GM23338 (cell line): ENCODE measurements around the gene SPATS2.

Source experiments
- CREB1 ChIP-seq: fragments of 250-450 bp; sonication (Bioruptor Pico); IDR thresholded peaks from 2 replicates; pipeline ENCODE4 v1.5.0; 2020; ENCODE audit warnings: low read depth, mild to moderate bottlenecking, moderate library complexity
- EZH2 ChIP-seq: fragments of 200-600 bp; sonication (generic); IDR thresholded peaks from one replicate; pipeline ENCODE4 v1.8.0; 2017; ENCODE audit warnings: antibody characterized with exemption, mild to moderate bottlenecking, low read depth; ENCODE audit not compliant: unreplicated experiment
- EZH2phosphoT487 ChIP-seq: fragments of 200-600 bp; sonication (generic); IDR thresholded peaks from one replicate; pipeline ENCODE4 v1.8.1; 2018; ENCODE audit warnings: antibody characterized with exemption; ENCODE audit not compliant: unreplicated experiment
- JUNB ChIP-seq: IDR thresholded peaks from one replicate; pipeline ENCODE4 v1.6.1; 2016; ENCODE audit warnings: antibody characterized with exemption; ENCODE audit not compliant: unreplicated experiment
- NANOG ChIP-seq: IDR thresholded peaks from 2 replicates; pipeline ENCODE4 v1.6.1; 2016; ENCODE audit warnings: antibody characterized with exemption, borderline replicate concordance
- POLR2AphosphoS5 ChIP-seq: IDR thresholded peaks from 2 replicates; pipeline ENCODE4 v1.6.1; 2016; ENCODE audit warnings: antibody characterized with exemption, low read depth
- STAT1 ChIP-seq: IDR thresholded peaks from one replicate; pipeline ENCODE4 v1.6.1; 2016; ENCODE audit warnings: antibody characterized with exemption; ENCODE audit not compliant: unreplicated experiment
- ZNF114 ChIP-seq: fragments of 250-450 bp; sonication (Bioruptor Pico); IDR thresholded peaks from 2 replicates; pipeline ENCODE4 v1.5.0; 2020; ENCODE audit warnings: mild to moderate bottlenecking, moderate library complexity
- ZNF331 ChIP-seq: fragments of 250-450 bp; sonication (Bioruptor Pico); IDR thresholded peaks from 2 replicates; pipeline ENCODE4 v1.5.0; 2020; ENCODE audit warnings: low read depth, mild to moderate bottlenecking, moderate library complexity
- TF ChIP-seq, protein P1 (sequence below), 2 experiments: fragments of 200-600 bp in 1 of 2; sonication (generic) in 1 of 2; conservative IDR thresholded peaks; 2 replicates each; pipeline versions ENCODE4 v1.5.1 to v1.6.1; 2016 to 2017; ENCODE audit warnings: antibody characterized with exemption in 2 of 2, low read depth in 2 of 2, mild to moderate bottlenecking in 2 of 2, moderate library complexity in 1 of 2
- TF ChIP-seq, protein P2 (sequence below): fragments of 250-450 bp; sonication (Bioruptor Pico); IDR thresholded peaks from 2 replicates; pipeline ENCODE4 v1.5.0; 2020; ENCODE audit warnings: mild to moderate bottlenecking, moderate library complexity
- TF ChIP-seq, protein P3 (sequence below): IDR thresholded peaks from one replicate; pipeline ENCODE4 v1.6.1; 2018; ENCODE audit warnings: antibody characterized with exemption; ENCODE audit not compliant: unreplicated experiment
- TF ChIP-seq, protein P4 (sequence below): IDR thresholded peaks from 2 replicates; pipeline ENCODE4 v1.6.1; 2016; ENCODE audit warnings: antibody characterized with exemption

DNA sequence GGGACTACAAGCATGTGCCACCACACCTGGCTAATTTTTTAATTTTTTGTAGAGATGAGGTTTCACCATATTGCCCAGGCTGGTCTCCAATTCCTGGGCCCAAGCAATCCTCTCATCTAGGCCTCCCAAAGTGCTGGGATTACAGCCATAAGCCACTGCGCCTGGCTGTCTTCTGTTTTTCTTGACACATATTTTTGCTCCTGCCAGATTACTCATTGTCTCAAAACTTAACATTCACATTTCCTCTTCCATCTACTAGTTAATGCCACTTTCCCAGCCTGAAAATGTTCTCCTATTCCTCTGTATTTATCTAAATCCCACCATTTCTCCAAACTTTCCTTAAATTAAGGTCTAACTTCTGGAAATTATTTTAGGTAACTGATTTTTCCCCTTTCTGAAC is 135.3 kb downstream of the SPATS2 start:
- no peak for TF ChIP-seq POLR2AphosphoS5
- TF ChIP-seq, protein P1, sequence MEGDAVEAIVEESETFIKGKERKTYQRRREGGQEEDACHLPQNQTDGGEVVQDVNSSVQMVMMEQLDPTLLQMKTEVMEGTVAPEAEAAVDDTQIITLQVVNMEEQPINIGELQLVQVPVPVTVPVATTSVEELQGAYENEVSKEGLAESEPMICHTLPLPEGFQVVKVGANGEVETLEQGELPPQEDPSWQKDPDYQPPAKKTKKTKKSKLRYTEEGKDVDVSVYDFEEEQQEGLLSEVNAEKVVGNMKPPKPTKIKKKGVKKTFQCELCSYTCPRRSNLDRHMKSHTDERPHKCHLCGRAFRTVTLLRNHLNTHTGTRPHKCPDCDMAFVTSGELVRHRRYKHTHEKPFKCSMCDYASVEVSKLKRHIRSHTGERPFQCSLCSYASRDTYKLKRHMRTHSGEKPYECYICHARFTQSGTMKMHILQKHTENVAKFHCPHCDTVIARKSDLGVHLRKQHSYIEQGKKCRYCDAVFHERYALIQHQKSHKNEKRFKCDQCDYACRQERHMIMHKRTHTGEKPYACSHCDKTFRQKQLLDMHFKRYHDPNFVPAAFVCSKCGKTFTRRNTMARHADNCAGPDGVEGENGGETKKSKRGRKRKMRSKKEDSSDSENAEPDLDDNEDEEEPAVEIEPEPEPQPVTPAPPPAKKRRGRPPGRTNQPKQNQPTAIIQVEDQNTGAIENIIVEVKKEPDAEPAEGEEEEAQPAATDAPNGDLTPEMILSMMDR (conservative IDR thresholded peaks at IDR 0.05; ENCODE audit: low read depth in 2 of 2), result no peak
- TF ChIP-seq EZH2, result no peak
- no peak for TF ChIP-seq EZH2phosphoT487
- TF ChIP-seq, protein P2, sequence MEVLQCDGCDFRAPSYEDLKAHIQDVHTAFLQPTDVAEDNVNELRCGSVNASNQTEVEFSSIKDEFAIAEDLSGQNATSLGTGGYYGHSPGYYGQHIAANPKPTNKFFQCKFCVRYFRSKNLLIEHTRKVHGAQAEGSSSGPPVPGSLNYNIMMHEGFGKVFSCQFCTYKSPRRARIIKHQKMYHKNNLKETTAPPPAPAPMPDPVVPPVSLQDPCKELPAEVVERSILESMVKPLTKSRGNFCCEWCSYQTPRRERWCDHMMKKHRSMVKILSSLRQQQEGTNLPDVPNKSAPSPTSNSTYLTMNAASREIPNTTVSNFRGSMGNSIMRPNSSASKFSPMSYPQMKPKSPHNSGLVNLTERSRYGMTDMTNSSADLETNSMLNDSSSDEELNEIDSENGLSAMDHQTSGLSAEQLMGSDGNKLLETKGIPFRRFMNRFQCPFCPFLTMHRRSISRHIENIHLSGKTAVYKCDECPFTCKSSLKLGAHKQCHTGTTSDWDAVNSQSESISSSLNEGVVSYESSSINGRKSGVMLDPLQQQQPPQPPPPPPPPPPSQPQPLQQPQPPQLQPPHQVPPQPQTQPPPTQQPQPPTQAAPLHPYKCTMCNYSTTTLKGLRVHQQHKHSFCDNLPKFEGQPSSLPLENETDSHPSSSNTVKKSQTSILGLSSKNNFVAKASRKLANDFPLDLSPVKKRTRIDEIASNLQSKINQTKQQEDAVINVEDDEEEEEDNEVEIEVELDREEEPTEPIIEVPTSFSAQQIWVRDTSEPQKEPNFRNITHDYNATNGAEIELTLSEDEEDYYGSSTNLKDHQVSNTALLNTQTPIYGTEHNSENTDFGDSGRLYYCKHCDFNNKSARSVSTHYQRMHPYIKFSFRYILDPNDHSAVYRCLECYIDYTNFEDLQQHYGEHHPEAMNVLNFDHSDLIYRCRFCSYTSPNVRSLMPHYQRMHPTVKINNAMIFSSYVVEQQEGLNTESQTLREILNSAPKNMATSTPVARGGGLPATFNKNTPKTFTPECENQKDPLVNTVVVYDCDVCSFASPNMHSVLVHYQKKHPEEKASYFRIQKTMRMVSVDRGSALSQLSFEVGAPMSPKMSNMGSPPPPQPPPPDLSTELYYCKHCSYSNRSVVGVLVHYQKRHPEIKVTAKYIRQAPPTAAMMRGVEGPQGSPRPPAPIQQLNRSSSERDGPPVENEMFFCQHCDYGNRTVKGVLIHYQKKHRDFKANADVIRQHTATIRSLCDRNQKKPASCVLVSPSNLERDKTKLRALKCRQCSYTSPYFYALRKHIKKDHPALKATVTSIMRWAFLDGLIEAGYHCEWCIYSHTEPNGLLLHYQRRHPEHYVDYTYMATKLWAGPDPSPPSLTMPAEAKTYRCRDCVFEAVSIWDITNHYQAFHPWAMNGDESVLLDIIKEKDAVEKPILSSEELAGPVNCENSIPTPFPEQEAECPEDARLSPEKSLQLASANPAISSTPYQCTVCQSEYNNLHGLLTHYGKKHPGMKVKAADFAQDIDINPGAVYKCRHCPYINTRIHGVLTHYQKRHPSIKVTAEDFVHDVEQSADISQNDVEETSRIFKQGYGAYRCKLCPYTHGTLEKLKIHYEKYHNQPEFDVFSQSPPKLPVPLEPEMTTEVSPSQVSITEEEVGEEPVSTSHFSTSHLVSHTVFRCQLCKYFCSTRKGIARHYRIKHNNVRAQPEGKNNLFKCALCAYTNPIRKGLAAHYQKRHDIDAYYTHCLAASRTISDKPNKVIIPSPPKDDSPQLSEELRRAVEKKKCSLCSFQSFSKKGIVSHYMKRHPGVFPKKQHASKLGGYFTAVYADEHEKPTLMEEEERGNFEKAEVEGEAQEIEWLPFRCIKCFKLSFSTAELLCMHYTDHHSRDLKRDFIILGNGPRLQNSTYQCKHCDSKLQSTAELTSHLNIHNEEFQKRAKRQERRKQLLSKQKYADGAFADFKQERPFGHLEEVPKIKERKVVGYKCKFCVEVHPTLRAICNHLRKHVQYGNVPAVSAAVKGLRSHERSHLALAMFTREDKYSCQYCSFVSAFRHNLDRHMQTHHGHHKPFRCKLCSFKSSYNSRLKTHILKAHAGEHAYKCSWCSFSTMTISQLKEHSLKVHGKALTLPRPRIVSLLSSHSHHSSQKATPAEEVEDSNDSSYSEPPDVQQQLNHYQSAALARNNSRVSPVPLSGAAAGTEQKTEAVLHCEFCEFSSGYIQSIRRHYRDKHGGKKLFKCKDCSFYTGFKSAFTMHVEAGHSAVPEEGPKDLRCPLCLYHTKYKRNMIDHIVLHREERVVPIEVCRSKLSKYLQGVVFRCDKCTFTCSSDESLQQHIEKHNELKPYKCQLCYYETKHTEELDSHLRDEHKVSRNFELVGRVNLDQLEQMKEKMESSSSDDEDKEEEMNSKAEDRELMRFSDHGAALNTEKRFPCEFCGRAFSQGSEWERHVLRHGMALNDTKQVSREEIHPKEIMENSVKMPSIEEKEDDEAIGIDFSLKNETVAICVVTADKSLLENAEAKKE, result no peak
- TF ChIP-seq NANOG, result no peak
- TF ChIP-seq, protein P3, sequence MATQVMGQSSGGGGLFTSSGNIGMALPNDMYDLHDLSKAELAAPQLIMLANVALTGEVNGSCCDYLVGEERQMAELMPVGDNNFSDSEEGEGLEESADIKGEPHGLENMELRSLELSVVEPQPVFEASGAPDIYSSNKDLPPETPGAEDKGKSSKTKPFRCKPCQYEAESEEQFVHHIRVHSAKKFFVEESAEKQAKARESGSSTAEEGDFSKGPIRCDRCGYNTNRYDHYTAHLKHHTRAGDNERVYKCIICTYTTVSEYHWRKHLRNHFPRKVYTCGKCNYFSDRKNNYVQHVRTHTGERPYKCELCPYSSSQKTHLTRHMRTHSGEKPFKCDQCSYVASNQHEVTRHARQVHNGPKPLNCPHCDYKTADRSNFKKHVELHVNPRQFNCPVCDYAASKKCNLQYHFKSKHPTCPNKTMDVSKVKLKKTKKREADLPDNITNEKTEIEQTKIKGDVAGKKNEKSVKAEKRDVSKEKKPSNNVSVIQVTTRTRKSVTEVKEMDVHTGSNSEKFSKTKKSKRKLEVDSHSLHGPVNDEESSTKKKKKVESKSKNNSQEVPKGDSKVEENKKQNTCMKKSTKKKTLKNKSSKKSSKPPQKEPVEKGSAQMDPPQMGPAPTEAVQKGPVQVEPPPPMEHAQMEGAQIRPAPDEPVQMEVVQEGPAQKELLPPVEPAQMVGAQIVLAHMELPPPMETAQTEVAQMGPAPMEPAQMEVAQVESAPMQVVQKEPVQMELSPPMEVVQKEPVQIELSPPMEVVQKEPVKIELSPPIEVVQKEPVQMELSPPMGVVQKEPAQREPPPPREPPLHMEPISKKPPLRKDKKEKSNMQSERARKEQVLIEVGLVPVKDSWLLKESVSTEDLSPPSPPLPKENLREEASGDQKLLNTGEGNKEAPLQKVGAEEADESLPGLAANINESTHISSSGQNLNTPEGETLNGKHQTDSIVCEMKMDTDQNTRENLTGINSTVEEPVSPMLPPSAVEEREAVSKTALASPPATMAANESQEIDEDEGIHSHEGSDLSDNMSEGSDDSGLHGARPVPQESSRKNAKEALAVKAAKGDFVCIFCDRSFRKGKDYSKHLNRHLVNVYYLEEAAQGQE, result no peak
- no peak for TF ChIP-seq JUNB
- no peak for TF ChIP-seq STAT1
- no peak for TF ChIP-seq CREB1 (CRISPR knock-in tag)
- TF ChIP-seq, protein P4, sequence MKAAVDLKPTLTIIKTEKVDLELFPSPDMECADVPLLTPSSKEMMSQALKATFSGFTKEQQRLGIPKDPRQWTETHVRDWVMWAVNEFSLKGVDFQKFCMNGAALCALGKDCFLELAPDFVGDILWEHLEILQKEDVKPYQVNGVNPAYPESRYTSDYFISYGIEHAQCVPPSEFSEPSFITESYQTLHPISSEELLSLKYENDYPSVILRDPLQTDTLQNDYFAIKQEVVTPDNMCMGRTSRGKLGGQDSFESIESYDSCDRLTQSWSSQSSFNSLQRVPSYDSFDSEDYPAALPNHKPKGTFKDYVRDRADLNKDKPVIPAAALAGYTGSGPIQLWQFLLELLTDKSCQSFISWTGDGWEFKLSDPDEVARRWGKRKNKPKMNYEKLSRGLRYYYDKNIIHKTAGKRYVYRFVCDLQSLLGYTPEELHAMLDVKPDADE, result no peak
- TF ChIP-seq ZNF114, result no peak
- no peak for TF ChIP-seq ZNF331
